ENCODE data around the gene TMEFF2.

GRCh38 chr2:192186806-192187205, 7.9 kb downstream of the TMEFF2 start:
- TF ChIP-seq USF2 (IDR thresholded peaks at IDR 0.05; ENCODE audit: borderline replicate concordance, low read depth, low read length) (no peak), CHD2 (IDR thresholded peaks at IDR 0.05; ENCODE audit: borderline replicate concordance, low read depth, low read length) (no peak), EZH2 (IDR thresholded peaks at IDR 0.05; ENCODE audit: borderline replicate concordance, control insufficient read depth, low read depth, low read length) (no peak), HCFC1 (IDR thresholded peaks at IDR 0.05; ENCODE audit: low read length) (no peak), ZNF24 (IDR thresholded peaks at IDR 0.05) (no peak), RAD21 (IDR thresholded peaks at IDR 0.05; ENCODE audit: insufficient read depth, low read depth, low read length) (no peak), CHD4 (IDR thresholded peaks at IDR 0.05) (no peak), NFIC (IDR thresholded peaks at IDR 0.05; ENCODE audit: low read depth, low read length) (no peak), CEBPZ (IDR thresholded peaks at IDR 0.05; ENCODE audit: low read depth, low read length) (no peak), EP300 (IDR thresholded peaks at IDR 0.05; ENCODE audit: borderline replicate concordance in 1 of 2, control insufficient read depth in 1 of 2, low read depth in 2 of 2, low read length in 2 of 2) (no peak), NFYB (IDR thresholded peaks at IDR 0.05; ENCODE audit: insufficient read depth, low read depth, low read length) (no peak), TARDBP (IDR thresholded peaks at IDR 0.05; ENCODE audit: borderline replicate concordance) (no peak)
- TF ChIP-seq, protein P1, sequence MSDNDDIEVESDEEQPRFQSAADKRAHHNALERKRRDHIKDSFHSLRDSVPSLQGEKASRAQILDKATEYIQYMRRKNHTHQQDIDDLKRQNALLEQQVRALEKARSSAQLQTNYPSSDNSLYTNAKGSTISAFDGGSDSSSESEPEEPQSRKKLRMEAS (IDR thresholded peaks at IDR 0.05; ENCODE audit: low read depth, low read length), result no peak
- TF ChIP-seq, protein P2, sequence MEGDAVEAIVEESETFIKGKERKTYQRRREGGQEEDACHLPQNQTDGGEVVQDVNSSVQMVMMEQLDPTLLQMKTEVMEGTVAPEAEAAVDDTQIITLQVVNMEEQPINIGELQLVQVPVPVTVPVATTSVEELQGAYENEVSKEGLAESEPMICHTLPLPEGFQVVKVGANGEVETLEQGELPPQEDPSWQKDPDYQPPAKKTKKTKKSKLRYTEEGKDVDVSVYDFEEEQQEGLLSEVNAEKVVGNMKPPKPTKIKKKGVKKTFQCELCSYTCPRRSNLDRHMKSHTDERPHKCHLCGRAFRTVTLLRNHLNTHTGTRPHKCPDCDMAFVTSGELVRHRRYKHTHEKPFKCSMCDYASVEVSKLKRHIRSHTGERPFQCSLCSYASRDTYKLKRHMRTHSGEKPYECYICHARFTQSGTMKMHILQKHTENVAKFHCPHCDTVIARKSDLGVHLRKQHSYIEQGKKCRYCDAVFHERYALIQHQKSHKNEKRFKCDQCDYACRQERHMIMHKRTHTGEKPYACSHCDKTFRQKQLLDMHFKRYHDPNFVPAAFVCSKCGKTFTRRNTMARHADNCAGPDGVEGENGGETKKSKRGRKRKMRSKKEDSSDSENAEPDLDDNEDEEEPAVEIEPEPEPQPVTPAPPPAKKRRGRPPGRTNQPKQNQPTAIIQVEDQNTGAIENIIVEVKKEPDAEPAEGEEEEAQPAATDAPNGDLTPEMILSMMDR (IDR thresholded peaks at IDR 0.05 in 2 of 3, conservative IDR thresholded peaks at IDR 0.05 in 1 of 3; ENCODE audit: control insufficient read depth in 2 of 3, extremely low read depth in 1 of 3, insufficient read depth in 1 of 3, low read depth in 3 of 3, low read length in 3 of 3), result no peak
